ENCODE measurements around the gene KCNK13. TPM values are rescaled to one million over a fixed set of nuclear protein-coding genes. Genes with fewer than 3 reads are reported as not detected.
"Not testable (repeated sequence)": the region's sequence is repeated elsewhere in the genome, so short reads cannot be mapped to it uniquely, and the experiment has no call there.

Gene KCNK13
- polyA plus RNA-seq (2014; cell fraction: cytosol; rRNA removed): 0.13 TPM in 1 of 2 replicates, not detected in the other
- 0.10 TPM in 1 of 2 replicates, not detected in the other for polyA plus RNA-seq (2014; cell fraction: nucleus; rRNA removed)

- DNase-seq (ENCODE audit: low spot score): no peak
Measured at GRCh38 chr14:90061685-90062126, at the start of gene KCNK13. TSS of gene KCNK13 (plus strand) at chr14:90061994. CDS start at chr14:90062206, 212 bp downstream.

GRCh38 chr14:90017371-90017770, 44.4 kb upstream of the KCNK13 start:
- no peak for DNase-seq (ENCODE audit: low spot score)

- DNase-seq (ENCODE audit: low spot score): no peak
Measured at GRCh38 chr14:90019824-90020523, 41.8 kb upstream of the KCNK13 start.

GRCh38 chr14:90023176-90023896, 38.5 kb upstream of the KCNK13 start:
- no peak for DNase-seq (ENCODE audit: low spot score)

- no peak for DNase-seq (ENCODE audit: low spot score)
Measured at GRCh38 chr14:90024910-90025309, 36.9 kb upstream of the KCNK13 start.

GRCh38 chr14:90026608-90027007, 35.2 kb upstream of the KCNK13 start:
- DNase-seq (ENCODE audit: low spot score): not testable (repeated sequence)

GRCh38 chr14:90027842-90028241, 34.0 kb upstream of the KCNK13 start:
- DNase-seq (ENCODE audit: low spot score): no peak

- DNase-seq (ENCODE audit: low spot score): no peak
Measured at GRCh38 chr14:90034156-90034555, 27.6 kb upstream of the KCNK13 start.

GRCh38 chr14:90034835-90035525, 26.8 kb upstream of the KCNK13 start:
- no peak for DNase-seq (ENCODE audit: low spot score)

GRCh38 chr14:90039253-90040010, 22.4 kb upstream of the KCNK13 start:
- DNase-seq (ENCODE audit: low spot score): no peak

- DNase-seq (ENCODE audit: low spot score): no peak
Measured at GRCh38 chr14:90040411-90040810, 21.4 kb upstream of the KCNK13 start.

- no peak for DNase-seq (ENCODE audit: low spot score)
Measured at GRCh38 chr14:90042496-90043252, 19.1 kb upstream of the KCNK13 start.

- no peak for DNase-seq (ENCODE audit: low spot score)
Measured at GRCh38 chr14:90045616-90046015, 16.2 kb upstream of the KCNK13 start.

GRCh38 chr14:90049390-90049789, 12.4 kb upstream of the KCNK13 start:
- DNase-seq (ENCODE audit: low spot score): peak; percentile 7

GRCh38 chr14:90050271-90050670, 11.5 kb upstream of the KCNK13 start:
- no peak for DNase-seq (ENCODE audit: low spot score)

- no peak for DNase-seq (ENCODE audit: low spot score)
Measured at GRCh38 chr14:90053044-90053443, 8.8 kb upstream of the KCNK13 start.

GRCh38 chr14:90054803-90055202, 7.0 kb upstream of the KCNK13 start:
- DNase-seq (ENCODE audit: low spot score): no peak

GRCh38 chr14:90056826-90057225, 5.0 kb upstream of the KCNK13 start:
- DNase-seq (ENCODE audit: low spot score): no peak

GRCh38 chr14:90058876-90059458, 2.8 kb upstream of the KCNK13 start:
- DNase-seq (ENCODE audit: low spot score): no peak

- DNase-seq (ENCODE audit: low spot score): peak; percentile 33
Measured at GRCh38 chr14:90060312-90060964, 1.4 kb upstream of the KCNK13 start.

Measured in SK-N-DZ (cell line).